GM12873 (cell line): ENCODE measurements around the gene LRP5.

ENCODE experiments used
- CTCF ChIP-seq: IDR thresholded peaks from 2 replicates; pipeline ENCODE4 v1.5.1; 2012; ENCODE audit warnings: low read depth, mild to moderate bottlenecking, moderate library complexity, low read length, control low read depth; ENCODE audit not compliant: insufficient read depth; ENCODE audit errors: missing control alignments

Gene LRP5

DNA sequence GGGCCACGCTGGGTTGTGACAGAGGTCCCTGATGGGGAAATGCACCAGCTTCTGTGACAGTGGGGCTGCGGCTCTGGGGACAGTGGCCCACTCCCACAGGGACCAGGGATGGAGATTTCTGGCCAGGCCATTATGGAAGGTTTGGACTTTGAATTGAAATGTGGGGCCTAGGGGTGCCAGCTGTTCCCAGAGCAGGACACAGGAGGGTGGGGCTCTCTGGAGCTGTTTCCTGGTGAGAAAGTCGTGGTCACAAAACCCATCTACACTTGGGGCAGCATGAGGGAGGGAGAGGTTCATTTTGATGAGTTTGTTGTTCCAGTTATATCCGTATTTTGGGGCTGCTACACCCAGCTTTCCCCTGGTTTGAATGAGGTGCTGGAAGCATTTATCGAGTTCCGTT is 52.2 kb downstream of the LRP5 start:
- TF ChIP-seq CTCF: no peak

DNA sequence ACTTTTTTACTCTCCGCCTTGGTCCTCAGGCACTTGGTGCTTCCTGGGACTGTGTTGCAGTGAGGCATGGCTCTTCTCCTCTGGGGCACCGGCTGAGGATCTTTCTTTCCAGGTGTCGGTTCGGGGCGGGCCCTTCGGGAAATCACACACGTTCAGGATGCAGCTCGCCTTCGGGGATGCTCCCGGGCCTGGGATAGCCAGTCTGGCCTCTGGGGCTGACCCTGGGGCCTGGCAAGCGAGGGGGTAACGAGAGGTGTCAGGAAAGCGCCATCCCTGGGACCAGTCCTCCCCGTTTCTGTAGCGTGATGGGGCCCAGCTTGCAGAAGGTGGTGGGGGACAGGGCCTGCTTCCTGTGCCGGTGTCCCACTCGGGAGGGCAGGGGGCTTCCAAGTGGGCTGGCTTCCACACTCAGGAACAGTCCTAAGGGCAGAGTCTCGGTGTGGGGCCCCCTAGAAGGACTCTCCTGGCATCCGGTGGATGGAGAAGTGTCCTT is 53.6 kb downstream of the LRP5 start:
- no peak for TF ChIP-seq CTCF

GRCh38 chr11:68367252-68367651 is 54.9 kb downstream of the LRP5 start:
- no peak for TF ChIP-seq CTCF

GRCh38 chr11:68369756-68370155 is 57.4 kb downstream of the LRP5 start:
- no peak for TF ChIP-seq CTCF

DNA sequence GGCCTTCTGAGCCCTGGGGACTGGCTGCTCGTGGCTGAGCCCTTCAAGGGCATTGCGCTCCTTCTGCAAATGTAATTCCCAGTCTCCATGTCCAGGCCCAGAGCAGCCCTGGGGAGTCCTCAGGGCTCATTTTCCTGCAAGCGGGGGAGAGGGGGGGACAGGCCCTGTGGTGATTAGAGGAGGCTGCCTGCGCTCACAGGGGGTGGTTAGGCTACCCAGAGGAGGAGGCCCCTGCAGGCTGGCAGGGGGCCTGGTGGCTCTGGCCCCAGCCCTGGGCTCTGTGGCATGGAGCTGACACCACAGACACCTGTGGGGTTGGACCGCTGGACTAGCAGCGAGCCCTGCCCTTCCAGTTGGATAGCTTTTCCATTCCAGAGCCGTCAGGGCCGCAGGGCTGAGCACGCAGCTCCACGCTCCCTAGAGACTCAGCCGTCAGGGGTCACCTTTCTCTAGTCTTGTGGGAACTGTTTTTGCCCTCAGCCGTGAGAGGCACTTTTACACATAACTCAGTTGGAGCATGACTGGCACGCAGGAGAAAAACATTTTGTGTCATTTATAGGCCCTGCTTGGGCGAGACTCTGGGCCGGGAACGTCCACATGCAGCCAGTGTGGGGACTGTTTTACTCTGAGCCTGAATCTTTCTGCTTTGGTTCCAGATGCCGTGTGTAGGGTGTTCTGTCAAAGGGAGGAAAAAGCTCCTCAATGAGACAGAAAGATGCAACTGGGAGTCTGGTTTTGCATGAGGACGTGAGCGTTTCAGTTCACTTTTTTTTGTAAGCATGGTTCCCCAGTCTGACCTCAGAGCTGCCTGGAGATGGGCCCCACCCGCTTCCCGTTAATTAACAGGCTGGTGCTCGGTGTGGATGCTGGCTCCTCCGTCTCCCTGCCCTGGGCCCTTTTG is 58.1 kb downstream of the LRP5 start:
- TF ChIP-seq CTCF: no peak

- peak; percentile 4 for TF ChIP-seq CTCF
Measured at GRCh38 chr11:68371171-68372041, 59.0 kb downstream of the LRP5 start.

DNA sequence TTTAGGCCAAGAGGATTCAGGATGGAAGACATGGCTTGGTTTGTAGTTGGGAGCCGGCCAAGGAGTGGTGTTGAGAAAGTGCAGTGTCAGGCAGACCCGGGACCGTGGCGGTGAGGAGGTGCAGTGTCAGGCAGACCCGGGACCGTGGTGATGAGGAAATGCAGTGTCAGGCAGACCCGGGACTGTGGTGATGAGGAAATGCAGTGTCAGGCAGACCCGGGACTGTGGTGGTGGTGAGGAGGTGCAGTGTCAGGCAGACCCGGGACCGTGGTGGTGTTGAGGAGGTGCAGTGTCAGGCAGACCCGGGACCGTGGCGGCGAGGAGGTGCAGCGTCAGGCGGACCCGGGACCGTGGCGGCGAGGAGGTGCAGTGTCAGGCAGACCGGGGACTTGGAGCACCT is 59.7 kb downstream of the LRP5 start:
- TF ChIP-seq CTCF: no peak
